ENCODE results near the gene ARMC8.

DNA sequence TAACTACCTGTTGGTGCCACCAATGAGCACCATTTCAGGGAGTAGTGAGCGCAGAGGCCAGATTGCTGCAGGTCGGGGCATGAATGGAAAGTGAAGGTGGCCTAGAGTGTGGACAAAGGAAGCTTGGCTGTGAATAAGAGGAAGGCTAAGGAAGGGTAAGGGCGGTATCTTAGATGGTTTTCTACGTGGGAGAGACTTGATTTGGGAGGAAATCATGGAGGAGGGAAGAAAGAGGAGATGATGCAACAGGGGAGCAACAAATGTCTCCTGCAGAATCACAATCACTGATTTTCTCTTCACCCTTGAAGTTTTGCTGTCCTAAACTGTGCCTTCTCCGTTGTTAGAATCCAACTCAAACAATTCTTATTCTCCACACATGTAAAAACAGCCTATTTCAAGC, 120.8 kb downstream of the ARMC8 start:
- TF ChIP-seq, protein P1, sequence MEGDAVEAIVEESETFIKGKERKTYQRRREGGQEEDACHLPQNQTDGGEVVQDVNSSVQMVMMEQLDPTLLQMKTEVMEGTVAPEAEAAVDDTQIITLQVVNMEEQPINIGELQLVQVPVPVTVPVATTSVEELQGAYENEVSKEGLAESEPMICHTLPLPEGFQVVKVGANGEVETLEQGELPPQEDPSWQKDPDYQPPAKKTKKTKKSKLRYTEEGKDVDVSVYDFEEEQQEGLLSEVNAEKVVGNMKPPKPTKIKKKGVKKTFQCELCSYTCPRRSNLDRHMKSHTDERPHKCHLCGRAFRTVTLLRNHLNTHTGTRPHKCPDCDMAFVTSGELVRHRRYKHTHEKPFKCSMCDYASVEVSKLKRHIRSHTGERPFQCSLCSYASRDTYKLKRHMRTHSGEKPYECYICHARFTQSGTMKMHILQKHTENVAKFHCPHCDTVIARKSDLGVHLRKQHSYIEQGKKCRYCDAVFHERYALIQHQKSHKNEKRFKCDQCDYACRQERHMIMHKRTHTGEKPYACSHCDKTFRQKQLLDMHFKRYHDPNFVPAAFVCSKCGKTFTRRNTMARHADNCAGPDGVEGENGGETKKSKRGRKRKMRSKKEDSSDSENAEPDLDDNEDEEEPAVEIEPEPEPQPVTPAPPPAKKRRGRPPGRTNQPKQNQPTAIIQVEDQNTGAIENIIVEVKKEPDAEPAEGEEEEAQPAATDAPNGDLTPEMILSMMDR (IDR thresholded peaks at IDR 0.05): no peak
- TF ChIP-seq POLR2A (IDR thresholded peaks at IDR 0.05): no peak

All from body of pancreas (tissue), 4 donors.